Bronchial epithelial cell (primary cell): ENCODE data around the gene CFAP74. TPM values are rescaled to one million over a fixed set of nuclear protein-coding genes. Genes with fewer than 3 reads are reported as not detected.
"Not testable (repeated sequence)": the region's sequence is repeated elsewhere in the genome, so short reads cannot be mapped to it uniquely, and the experiment has no call there.

ENCODE experiments used
- DNase-seq: peaks from one replicate; pipeline ENCODE4 v3.0.0-alpha.2; 2010; ENCODE audit warnings: low read depth
- FAIRE-seq: peaks from 2 replicates; lab custom pipeline; 2011; peaks lifted over from hg19 to GRCh38; lab: Jason Lieb, UNC
- H3K27me3 ChIP-seq: 2 replicates; pipeline ENCODE4 v1.5.1; 2011; ENCODE audit warnings: low read length; ENCODE audit not compliant: control insufficient read depth, insufficient read depth
- H3K36me3 ChIP-seq: 2 replicates; pipeline ENCODE4 v1.5.1; 2011; ENCODE audit warnings: low read length; ENCODE audit not compliant: control insufficient read depth, insufficient read depth
- H3K4me3 ChIP-seq: 2 replicates; pipeline ENCODE4 v1.5.1; 2011; ENCODE audit warnings: mild to moderate bottlenecking, low read depth, low read length, control low read depth
- CTCF ChIP-seq: IDR thresholded peaks from 2 replicates; pipeline ENCODE4 v1.5.1; 2011; ENCODE audit warnings: mild to moderate bottlenecking, moderate library complexity, low read length, control low read depth, inconsistent platforms; ENCODE audit not compliant: insufficient read depth, severe bottlenecking
- total RNA-seq: library from RNA; depleted of rRNA; stranded (reverse); fragments of >200 nt; gene quantifications from 2 replicates; pipeline ENCODE4 v1.2.1, GENCODE V29; 2014

Gene CFAP74
- total RNA-seq, 1 donor from 2014 or later: not detected

GRCh38 chr1:1889847-1890505, 113.6 kb downstream of the CFAP74 start:
- FAIRE-seq (no peak), DNase-seq (peak; percentile 23)
- Histone ChIP-seq H3K36me3 (peaks cover 2% of the 10 kb centered on the region), H3K4me3 (peak overlapping the region; percentile 86), H3K27me3 (no peaks in the 10 kb centered on the region)
- TF ChIP-seq CTCF: no peak

GRCh38 chr1:1889090-1889750, 114.4 kb downstream of the CFAP74 start:
- no peak for FAIRE-seq
- no peaks in the 10 kb centered on the region for H3K27me3 ChIP-seq
- H3K4me3 ChIP-seq: peak overlapping the region; percentile 86
- DNase-seq: no peak
- H3K36me3 ChIP-seq: peaks cover 2% of the 10 kb centered on the region
- TF ChIP-seq CTCF: no peak

GRCh38 chr1:1883890-1884289, 119.7 kb downstream of the CFAP74 start:
- DNase-seq, H3K27me3 ChIP-seq, FAIRE-seq: not testable (repeated sequence)

GRCh38 chr1:1883092-1883873, 120.3 kb downstream of the CFAP74 start:
- Histone ChIP-seq H3K36me3 (peaks cover 5% of the 10 kb centered on the region), H3K4me3 (no peak overlapping the region), H3K27me3 (no peaks in the 10 kb centered on the region)
- DNase-seq: no peak
- TF ChIP-seq CTCF: no peak
- FAIRE-seq: no peak

More at GRCh38 chr1:1883890-1884289, 119.7 kb downstream of the CFAP74 start:
- not testable (repeated sequence) for H3K36me3 ChIP-seq, H3K4me3 ChIP-seq

- H3K4me3 ChIP-seq: no peak overlapping the region
- DNase-seq (no peak), FAIRE-seq (no peak)
- TF ChIP-seq CTCF: no peak
- H3K27me3 ChIP-seq: no peaks in the 10 kb centered on the region
- peaks cover 4% of the 10 kb centered on the region for H3K36me3 ChIP-seq
Observed at GRCh38 chr1:1881727-1882126, 121.9 kb downstream of the CFAP74 start.
